ENCODE results near the gene PVALEF. TPM values are rescaled to one million over a fixed set of nuclear protein-coding genes. Genes with fewer than 3 reads are reported as not detected.
A peak's percentile ranks its signal among the peaks of the same experiment; 100 is the strongest.

The PVALEF gene
- total and polyA plus RNA-seq, 2 of the 8 experiments (the other 6 are each of a cell fraction or from before 2014, with no cell fraction given), result 0.03 TPM; not detected in 1

DNA sequence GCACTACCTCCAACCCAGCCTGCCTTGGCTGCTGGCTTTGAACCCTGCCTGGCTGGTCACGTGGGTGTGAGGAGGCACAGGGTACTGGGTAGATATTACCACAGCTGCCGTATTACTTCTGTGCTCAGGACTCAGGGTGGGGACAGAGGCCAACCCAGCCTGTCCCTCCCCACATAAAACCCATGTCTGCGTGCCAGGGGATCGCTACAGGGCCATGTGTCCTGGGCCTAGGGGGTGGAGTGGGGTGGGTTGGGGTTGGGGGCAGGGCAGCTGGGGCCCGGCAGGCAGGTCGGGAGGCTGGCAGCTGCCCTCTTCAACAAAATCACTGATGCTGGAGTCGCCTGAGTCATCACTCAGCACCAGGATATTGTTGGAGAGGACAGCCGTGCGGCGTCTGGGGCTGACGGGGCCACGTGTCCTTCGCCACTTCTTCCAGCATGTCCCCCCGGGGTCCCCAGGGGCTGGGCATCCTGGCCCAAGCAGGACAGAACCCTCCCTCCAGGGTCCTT is 39.7 kb upstream of the PVALEF start:
- no peak overlapping the region for H3K56ac ChIP-seq (replicated peaks; ENCODE audit: insufficient read length, low read depth, low read length)
- no peak overlapping the region for H2BK20ac ChIP-seq (ENCODE audit: low read length)
- TF ChIP-seq KDM4A (IDR thresholded peaks at IDR 0.05; ENCODE audit: low read depth, low read length, severe bottlenecking) (no peak), POLR2AphosphoS5 (IDR thresholded peaks at IDR 0.05; ENCODE audit: low read depth, low read length) (no peak), TEAD4 (IDR thresholded peaks at IDR 0.05; ENCODE audit: low read depth, low read length) (no peak)
- no peak overlapping the region for H4K91ac ChIP-seq (replicated peaks; ENCODE audit: insufficient read length, low read length)
- no peak overlapping the region for H2AK5ac ChIP-seq (ENCODE audit: low read depth, low read length)
- no peaks in the 10 kb centered on the region for H3K79me1 ChIP-seq (ENCODE audit: low read depth, low read length)
- CTCF ChIA-PET (ENCODE audit: partially characterized antibody), result interaction anchor here (1.1 kb wide), 1 partner anchor 19 kb away, joined by 3 read pairs; no protein-coding TSS in a partner anchor
- no peak overlapping the region for H3K23ac ChIP-seq (ENCODE audit: insufficient read length)
- H4K5ac ChIP-seq (ENCODE audit: insufficient read length, low read depth, low read length), result no peak overlapping the region
- H3K18ac ChIP-seq (ENCODE audit: extremely low read depth, low read length), result no peak overlapping the region
- H3K23me2 ChIP-seq (ENCODE audit: low read depth, low read length), result no peaks in the 10 kb centered on the region
- POLR2A ChIA-PET (ENCODE audit: partially characterized antibody), result no interaction called here
- H3K79me2 ChIP-seq (ENCODE audit: control insufficient read depth in 1 of 2, insufficient read depth in 2 of 2, low read length in 2 of 2), result no peaks in the 10 kb centered on the region
- no peak overlapping the region for H4K8ac ChIP-seq (ENCODE audit: extremely low read depth, insufficient read depth, low read length)
- whole genome bisulfite sequencing, 2 experiments (ENCODE audit: extremely low coverage in 1 of 2, insufficient coverage in 1 of 2, insufficient read length in 1 of 2, insufficient replicate concordance in 2 of 2, low coverage in 1 of 2, low lambda C conversion rate in 2 of 2, missing lambda C conversion rate in 1 of 2), result 98% methylated on average over 11 of the region's 14 CpGs; no CpG with 5 or more reads in 1 of the 2 experiments
- H3K36me3 ChIP-seq (ENCODE audit: control insufficient read depth in 2 of 4, insufficient read depth in 4 of 4, low read length in 3 of 4), result no peaks in the 10 kb centered on the region
- DNase-seq (ENCODE audit: low read depth in 1 of 2, low spot score in 2 of 2) (no peak), FAIRE-seq (no peak)
- no peak overlapping the region for H2BK5ac ChIP-seq (ENCODE audit: low read depth, low read length)
- no peak overlapping the region for H3K4me3 ChIP-seq (ENCODE audit: extremely low read depth in 1 of 4, insufficient read depth in 2 of 4, low read depth in 3 of 4, low read length in 4 of 4)
- H3K27ac ChIP-seq (ENCODE audit: low read depth, low read length), result no peak overlapping the region
- no peak overlapping the region for H3K9ac ChIP-seq (replicated peaks in 1 of 4; ENCODE audit: extremely low read depth in 1 of 4, low read depth in 3 of 4, low read length in 3 of 4)
- H2BK12ac ChIP-seq (ENCODE audit: low read depth, low read length), result 0 out of 2 replicates have a peak overlapping the region, but pooled peaks have one; percentile 27
- no peak overlapping the region for H2AFZ ChIP-seq (ENCODE audit: low read length)
- peaks cover 0 to 3% of the 10 kb centered on the region in 2 experiments for H4K20me1 ChIP-seq (replicated peaks in 1 of 2; ENCODE audit: control insufficient read depth in 1 of 2, insufficient read depth in 2 of 2, low read length in 2 of 2)
- no peaks in the 10 kb centered on the region for H3K9me3 ChIP-seq (ENCODE audit: insufficient read depth in 2 of 2, low read depth in 1 of 2, low read length in 1 of 2)
- no peak overlapping the region for H3K4ac ChIP-seq (replicated peaks; ENCODE audit: insufficient read length, low read depth, low read length)
- no peak overlapping the region for H2BK120ac ChIP-seq (replicated peaks; ENCODE audit: low read depth, low read length)
- no peak overlapping the region for H2BK15ac ChIP-seq (ENCODE audit: low read length)
- H3K14ac ChIP-seq (ENCODE audit: insufficient read length), result no peak overlapping the region
- H3K27me3 ChIP-seq (replicated peaks in 1 of 4; ENCODE audit: control insufficient read depth in 3 of 4, extremely low read depth in 1 of 4, insufficient read depth in 3 of 4, low read length in 3 of 4), result peaks cover 0 to 11% (median 7%) of the 10 kb centered on the region in 4 experiments; a peak in 3 of 7 replicates
- no peak overlapping the region for H3K4me2 ChIP-seq (ENCODE audit: insufficient read depth in 1 of 2, low read depth in 2 of 2, low read length in 2 of 2)
- H3K4me1 ChIP-seq (replicated peaks in 1 of 4; ENCODE audit: control insufficient read depth in 3 of 4, insufficient read depth in 4 of 4, low read length in 3 of 4), result peaks cover 0 to 8% (median 2%) of the 10 kb centered on the region in 4 experiments; a peak in 5 of 7 replicates
